Suprapubic skin (tissue), 3 donors: ENCODE data around the gene WHAMM.

Experiments used
- CTCF ChIP-seq, 2 donors: fragments of 200-600 bp in 1 of 2; fragments of 450-650 bp in 1 of 2; sonication (generic) in 1 of 2; IDR thresholded peaks; one replicate each; pipeline ENCODE4 v1.5.1; 2016 to 2019; ENCODE audit warnings: antibody characterized with exemption in 2 of 2, mild to moderate bottlenecking in 1 of 2, moderate library complexity in 1 of 2
- POLR2A ChIP-seq, 2 donors: fragments of 450-650 bp; IDR thresholded peaks; one replicate each; pipeline ENCODE4 v1.6.1; 2017; ENCODE audit warnings: antibody characterized with exemption in 2 of 2, mild to moderate bottlenecking in 2 of 2, moderate library complexity in 2 of 2

GRCh38 chr15:82855286-82856100 lies 46.1 kb downstream of the WHAMM start:
- TF ChIP-seq CTCF (IDR thresholded peaks at IDR 0.05) (no peak), POLR2A (IDR thresholded peaks at IDR 0.05) (no peak)
